Lower leg skin (tissue), 4 donors: Measurements from ENCODE around the gene MTFR1L. TPM values are rescaled to one million over a fixed set of nuclear protein-coding genes. Genes with fewer than 3 reads are reported as not detected.

ENCODE experiments used
- DNase-seq, 2 donors: peaks; one replicate each; pipeline ENCODE4 v3.0.0-alpha.2; 2019; ENCODE audit warnings: low spot score in 2 of 2
- H3K4me3 ChIP-seq: fragments of 200-600 bp; sonication (generic); 2 replicates; pipeline ENCODE4 v1.5.1; 2017; ENCODE audit warnings: mild to moderate bottlenecking, low read depth; ENCODE audit not compliant: poor library complexity, severe bottlenecking
- POLR2A ChIP-seq, 2 donors: fragments of 450-650 bp; IDR thresholded peaks; one replicate each; pipeline ENCODE4 v1.6.1; 2016 to 2017; ENCODE audit warnings: antibody characterized with exemption in 2 of 2, mild to moderate bottlenecking in 1 of 2, moderate library complexity in 1 of 2
- WGBS, 2 donors: methylation state at CpG; one replicate each; pipeline ENCODE4 v1.1.5; 2018; 5-methylcytosine and 5-hydroxymethylcytosine counted together
- intact Hi-C: fragments of 100-400 bp; cut with DNase I; formaldehyde crosslinking; loops from one replicate; pipeline ENCODE4 v1.15.0; 2023; ENCODE audit warnings: low total_unique reads
- total RNA-seq, 4 donors: library from RNA; depleted of rRNA; stranded (reverse); fragments of >200 nt; gene quantifications; one replicate each; pipeline ENCODE4 v1.1.0, GENCODE V29; 2016
- TF ChIP-seq, protein P1 (sequence below), 3 donors: fragments of 450-650 bp; IDR thresholded peaks; one replicate each; pipeline ENCODE4 v1.5.1; 2016; ENCODE audit warnings: antibody characterized with exemption in 3 of 3, mild to moderate bottlenecking in 3 of 3, moderate library complexity in 2 of 3

The MTFR1L gene
- total RNA-seq, 4 donors from 2014 or later = 34.9 to 46.1 (median 39.7) TPM

DNA sequence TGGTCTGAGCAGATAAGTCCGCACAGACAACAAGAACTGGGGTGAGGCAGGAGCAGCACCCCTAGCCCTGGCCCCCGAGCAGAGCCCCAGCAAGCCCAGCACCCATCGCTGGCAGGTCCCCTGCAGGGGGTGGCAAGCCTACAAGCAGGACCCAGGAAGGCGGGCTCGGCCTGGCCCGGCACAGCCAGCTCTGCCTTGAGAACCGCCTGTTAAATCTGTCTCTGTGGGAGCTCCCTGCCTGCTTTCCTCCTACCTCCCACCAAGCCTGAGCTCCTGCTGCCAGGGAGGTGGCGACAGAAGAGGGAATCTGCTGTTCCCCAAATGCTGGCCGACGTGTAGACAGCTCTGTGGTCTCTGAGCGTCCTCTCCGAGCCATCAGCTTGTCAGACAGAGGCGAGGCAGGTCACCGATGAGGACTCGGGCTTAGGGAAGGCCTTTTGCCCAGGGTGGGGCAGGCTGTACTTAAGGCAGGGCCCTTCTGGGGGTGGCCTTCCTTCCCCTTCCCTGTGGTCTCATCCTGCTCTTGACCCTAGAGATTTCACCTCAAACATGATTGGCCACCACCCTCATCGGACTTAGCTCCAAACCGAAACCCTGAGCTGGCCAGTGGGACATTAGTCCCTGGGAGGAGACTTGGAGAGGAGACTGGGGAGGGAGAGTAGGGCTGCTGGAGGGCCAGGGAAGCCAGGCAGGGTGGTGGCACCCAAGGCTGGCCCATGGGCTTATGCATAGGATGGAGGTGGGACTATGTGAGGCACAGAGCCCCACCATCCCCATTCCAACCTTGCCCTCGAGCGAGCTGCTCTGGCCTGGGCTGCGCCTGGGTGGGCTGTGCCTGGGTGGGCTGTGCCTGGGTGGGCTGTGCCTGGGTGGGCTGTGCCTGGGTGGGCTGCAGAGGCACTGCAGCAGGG is 12.0 kb upstream of the MTFR1L start:
- no peak for DNase-seq
- intact Hi-C loops = loop anchor here (10.0 kb wide), 1 partner anchor 573 kb away; the partner anchor contains the start of gene SYF2
- WGBS, 2 donors = 84 to 89% methylated on average over 16 to 19 of the region's 20 CpGs
- TF ChIP-seq POLR2A (IDR thresholded peaks at IDR 0.05) = no peak
- TF ChIP-seq, protein P1, sequence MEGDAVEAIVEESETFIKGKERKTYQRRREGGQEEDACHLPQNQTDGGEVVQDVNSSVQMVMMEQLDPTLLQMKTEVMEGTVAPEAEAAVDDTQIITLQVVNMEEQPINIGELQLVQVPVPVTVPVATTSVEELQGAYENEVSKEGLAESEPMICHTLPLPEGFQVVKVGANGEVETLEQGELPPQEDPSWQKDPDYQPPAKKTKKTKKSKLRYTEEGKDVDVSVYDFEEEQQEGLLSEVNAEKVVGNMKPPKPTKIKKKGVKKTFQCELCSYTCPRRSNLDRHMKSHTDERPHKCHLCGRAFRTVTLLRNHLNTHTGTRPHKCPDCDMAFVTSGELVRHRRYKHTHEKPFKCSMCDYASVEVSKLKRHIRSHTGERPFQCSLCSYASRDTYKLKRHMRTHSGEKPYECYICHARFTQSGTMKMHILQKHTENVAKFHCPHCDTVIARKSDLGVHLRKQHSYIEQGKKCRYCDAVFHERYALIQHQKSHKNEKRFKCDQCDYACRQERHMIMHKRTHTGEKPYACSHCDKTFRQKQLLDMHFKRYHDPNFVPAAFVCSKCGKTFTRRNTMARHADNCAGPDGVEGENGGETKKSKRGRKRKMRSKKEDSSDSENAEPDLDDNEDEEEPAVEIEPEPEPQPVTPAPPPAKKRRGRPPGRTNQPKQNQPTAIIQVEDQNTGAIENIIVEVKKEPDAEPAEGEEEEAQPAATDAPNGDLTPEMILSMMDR (IDR thresholded peaks at IDR 0.05) = no peak
- H3K4me3 ChIP-seq = no peak overlapping the region

DNA sequence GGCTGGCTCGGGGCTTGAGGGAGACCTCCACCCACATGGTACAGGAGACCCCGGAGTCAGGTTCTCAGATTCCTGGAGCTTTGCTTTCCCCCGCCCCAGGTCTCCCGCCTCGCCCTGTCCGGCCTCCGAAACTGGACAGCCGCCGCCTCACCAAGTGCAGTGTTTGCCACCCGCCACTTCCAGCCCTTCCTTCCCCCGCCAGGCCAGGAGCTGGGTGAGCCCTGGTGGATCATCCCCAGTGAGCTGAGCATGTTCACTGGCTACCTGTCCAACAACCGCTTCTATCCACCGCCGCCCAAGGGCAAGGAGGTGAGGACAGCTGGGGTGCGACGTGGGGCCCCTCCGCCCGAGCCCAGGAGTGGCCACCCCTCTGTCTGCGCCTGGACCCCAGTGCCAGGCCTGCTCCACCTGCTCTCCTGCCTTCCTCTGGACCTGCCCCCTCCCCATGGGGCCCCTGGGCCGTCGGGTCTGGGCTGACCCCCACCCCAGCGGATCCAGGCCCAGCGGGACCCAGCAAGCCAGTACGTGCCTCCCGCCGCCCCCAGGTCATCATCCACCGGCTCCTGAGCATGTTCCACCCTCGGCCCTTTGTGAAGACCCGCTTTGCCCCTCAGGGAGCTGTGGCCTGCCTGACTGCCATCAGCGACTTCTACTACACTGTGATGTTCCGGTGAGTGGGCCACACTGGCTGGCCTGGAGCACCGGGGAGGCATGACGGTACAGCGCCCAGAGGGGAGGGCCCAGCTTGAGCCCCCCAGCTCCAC is 11.1 kb upstream of the MTFR1L start:
- 86 to 91% methylated on average over 32 to 34 of the region's 34 CpGs for WGBS, 2 donors
- H3K4me3 ChIP-seq = no peak overlapping the region
- intact Hi-C loops = loop anchor here (10.0 kb wide), 1 partner anchor 574 kb away; the partner anchor contains the start of gene SYF2
- DNase-seq = no peak
- TF ChIP-seq, protein P1 (IDR thresholded peaks at IDR 0.05) = no peak
- TF ChIP-seq POLR2A (IDR thresholded peaks at IDR 0.05) = no peak

DNA sequence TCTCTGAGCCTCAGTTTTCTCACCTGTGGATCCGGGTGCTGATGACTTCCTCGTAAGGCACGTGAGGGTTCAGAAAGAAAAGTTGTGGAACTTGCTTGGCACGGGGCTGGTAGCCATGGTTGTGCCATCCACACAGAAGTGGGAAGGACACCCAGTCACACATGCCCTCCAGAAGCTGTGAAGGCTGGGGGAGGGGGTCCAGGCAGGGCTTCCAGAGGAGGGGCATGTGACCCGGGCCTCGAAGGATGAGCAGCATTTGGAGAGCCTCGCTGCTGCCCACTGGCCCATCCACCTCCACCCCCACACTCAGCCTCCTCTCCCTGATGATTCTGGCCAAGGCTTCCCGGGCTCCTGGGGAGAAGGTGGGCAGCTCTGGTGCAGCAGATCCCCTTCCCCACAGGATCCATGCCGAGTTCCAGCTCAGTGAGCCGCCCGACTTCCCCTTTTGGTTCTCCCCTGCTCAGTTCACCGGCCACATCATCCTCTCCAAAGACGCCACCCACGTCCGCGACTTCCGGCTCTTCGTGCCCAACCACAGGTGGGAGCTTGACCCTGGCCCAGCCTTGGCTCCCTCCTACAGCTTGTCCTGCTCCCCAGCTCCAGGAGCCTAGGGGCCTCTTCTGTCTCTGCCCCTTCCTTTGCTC is 10.3 kb upstream of the MTFR1L start:
- H3K4me3 ChIP-seq = no peak overlapping the region
- WGBS, 2 donors = 71 to 79% methylated on average over 18 of the region's 18 CpGs
- TF ChIP-seq, protein P1 (IDR thresholded peaks at IDR 0.05) = no peak
- TF ChIP-seq POLR2A (IDR thresholded peaks at IDR 0.05) = no peak
- intact Hi-C loops = loop anchor here (10.0 kb wide), 1 partner anchor 575 kb away; the partner anchor contains the start of gene SYF2
- no peak for DNase-seq

DNA sequence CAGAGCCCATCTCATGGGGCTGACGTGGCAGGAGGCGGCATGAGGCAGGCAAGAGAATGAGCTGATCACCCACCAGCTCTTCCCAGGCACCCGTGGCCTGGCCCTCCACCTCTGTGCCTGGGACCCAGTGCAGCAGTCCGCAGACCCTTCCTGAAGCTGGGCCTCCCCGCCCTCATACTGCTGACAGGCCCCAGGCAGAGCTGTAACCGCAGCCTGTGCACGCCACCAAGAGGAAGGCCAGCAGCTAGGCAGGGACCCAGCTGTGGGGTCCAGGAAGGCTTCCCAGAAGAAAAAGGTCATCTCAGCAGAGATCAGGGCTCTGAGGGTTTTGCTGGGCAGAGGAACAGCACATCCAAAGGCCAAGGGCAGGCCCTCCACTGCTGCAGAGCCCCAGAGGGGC is 9.8 kb upstream of the MTFR1L start:
- intact Hi-C loops = loop anchor here (5.0 to 10.0 kb wide), 3 partner anchors 55 to 575 kb away; partner anchors contain the start of gene SYF2
- H3K4me3 ChIP-seq = no peak overlapping the region
- TF ChIP-seq POLR2A (IDR thresholded peaks at IDR 0.05) = no peak
- TF ChIP-seq, protein P1 (IDR thresholded peaks at IDR 0.05) = no peak
- WGBS, 2 donors = 83 to 91% methylated on average over 7 of the region's 7 CpGs
- no peak for DNase-seq
